Mucosa of stomach (tissue), 1 donor: ENCODE data around the gene CYS1.

Experiments
- H3K27me3 ChIP-seq: one replicate; pipeline ENCODE4 v1.7.0; 2013; ENCODE audit warnings: mild to moderate bottlenecking, low read length; ENCODE audit not compliant: control insufficient read depth, insufficient read depth
- H3K36me3 ChIP-seq: one replicate; pipeline ENCODE4 v1.7.0; 2013; ENCODE audit warnings: low read length; ENCODE audit not compliant: control insufficient read depth, insufficient read depth
- H3K4me1 ChIP-seq: one replicate; pipeline ENCODE4 v1.7.0; 2013; ENCODE audit warnings: mild to moderate bottlenecking, low read length; ENCODE audit not compliant: control insufficient read depth, insufficient read depth
- H3K4me3 ChIP-seq: one replicate; pipeline ENCODE4 v1.7.0; 2013; ENCODE audit warnings: low read length
- H3K9ac ChIP-seq: one replicate; pipeline ENCODE4 v1.7.0; 2013; ENCODE audit warnings: mild to moderate bottlenecking, low read length, moderate library complexity
- H3K9me3 ChIP-seq: one replicate; pipeline ENCODE4 v1.7.0; 2013; ENCODE audit warnings: mild to moderate bottlenecking, low read length, moderate library complexity; ENCODE audit not compliant: control insufficient read depth
- donor health status: Pancreatic carcinoma.

Gene CYS1

DNA sequence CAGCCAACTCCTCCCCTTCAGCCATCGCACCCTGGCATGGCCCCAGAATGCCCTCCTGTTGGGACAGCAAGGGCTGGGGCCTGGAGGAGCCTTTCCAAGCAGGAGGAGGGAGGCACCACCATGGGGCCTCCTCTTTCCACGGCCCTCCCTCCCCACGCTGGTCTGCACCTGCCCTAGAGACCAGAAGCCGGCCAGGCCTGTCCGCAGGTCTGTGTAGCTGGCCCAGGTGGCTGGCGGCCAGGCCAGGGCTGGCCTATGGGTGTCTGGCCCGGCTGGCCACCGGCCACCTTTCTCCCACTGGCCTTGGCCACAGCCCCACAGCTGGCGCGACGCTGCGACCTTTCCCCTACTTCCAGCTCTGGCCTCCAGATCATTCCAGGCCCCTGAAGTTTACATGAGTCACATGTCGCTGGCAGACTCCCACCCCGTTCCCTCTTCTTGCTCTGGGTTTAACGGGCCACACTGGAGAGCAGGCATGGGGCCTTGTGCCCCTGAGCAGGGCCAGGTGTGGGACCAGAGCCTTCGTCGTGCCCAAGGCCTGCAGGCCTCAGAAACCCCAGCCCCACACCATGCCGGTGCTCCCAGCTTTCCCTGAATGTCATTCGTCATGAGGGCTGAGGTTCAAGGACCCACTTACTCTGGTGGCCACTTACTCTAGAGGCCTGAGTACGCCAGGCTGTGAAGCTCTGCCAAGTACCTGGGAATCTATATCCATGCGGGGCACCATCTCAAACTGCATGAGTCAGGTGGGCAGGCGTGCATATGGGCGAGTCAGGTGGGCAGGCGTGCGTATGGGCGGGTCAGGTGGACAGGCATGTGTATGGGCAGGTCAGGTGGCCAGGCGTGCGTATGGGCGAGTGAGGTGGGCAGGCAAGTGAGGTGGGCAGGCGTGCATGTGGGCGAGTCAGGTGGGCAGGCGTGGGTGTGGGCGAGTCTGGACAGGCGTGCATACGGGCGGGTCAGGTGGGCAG lies 70.1 kb downstream of the CYS1 start:
- Histone ChIP-seq H3K4me1 (peaks cover 24% of the 10 kb centered on the region), H3K9ac (no peak overlapping the region), H3K4me3 (no peak overlapping the region), H3K36me3 (no peaks in the 10 kb centered on the region), H3K27me3 (peaks cover 6% of the 10 kb centered on the region), H3K9me3 (no peaks in the 10 kb centered on the region)

DNA sequence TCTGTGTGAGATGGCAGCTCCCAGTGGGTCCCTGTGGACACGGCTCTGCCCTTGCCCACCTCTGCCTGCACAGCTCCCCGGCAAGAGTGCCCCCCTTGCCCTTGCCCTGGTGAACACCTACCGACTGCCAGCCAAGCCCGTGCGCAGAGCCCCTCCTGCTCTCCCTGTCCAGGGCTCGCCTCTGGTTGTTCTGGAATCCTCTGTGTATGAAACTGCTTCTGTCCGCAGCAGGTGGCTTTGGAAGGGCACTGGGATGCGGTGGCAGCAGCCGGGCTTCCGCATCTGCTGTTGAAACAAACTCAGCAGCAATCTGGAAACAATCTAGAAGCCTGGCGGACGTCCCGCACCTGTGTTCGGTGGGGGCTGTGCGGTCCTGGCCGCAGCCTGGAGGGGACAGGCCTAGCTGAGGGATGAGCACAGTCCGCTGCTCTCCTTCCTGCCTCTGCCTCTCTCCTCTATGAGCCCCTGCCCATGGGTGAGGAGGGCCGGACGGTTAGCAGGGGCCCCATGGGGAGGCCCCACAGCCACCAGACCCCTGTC lies 70.9 kb downstream of the CYS1 start:
- peaks cover 24% of the 10 kb centered on the region for H3K4me1 ChIP-seq
- H3K4me3 ChIP-seq, result no peak overlapping the region
- no peaks in the 10 kb centered on the region for H3K9me3 ChIP-seq

DNA sequence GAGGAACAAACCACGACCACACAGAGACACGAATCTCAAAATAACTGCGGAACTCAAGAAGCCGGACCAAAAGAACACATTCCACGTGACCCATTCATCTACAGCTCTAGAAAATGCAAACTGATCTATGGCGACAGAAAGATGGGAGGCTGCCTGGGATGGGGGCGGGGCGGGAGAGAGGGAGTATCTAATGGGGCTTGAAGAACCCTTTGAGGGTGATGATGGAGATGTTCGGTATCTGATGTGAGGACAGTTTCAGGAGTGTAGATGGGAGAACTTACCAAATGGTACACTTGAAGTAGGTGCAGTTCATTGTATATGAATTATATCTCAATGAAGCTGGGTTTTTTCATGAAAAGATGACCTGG lies 71.4 kb downstream of the CYS1 start:
- no peaks in the 10 kb centered on the region for H3K36me3 ChIP-seq
- H3K9ac ChIP-seq, result no peak overlapping the region
- H3K9me3 ChIP-seq, result no peaks in the 10 kb centered on the region
- peaks cover 6% of the 10 kb centered on the region for H3K27me3 ChIP-seq
- peaks cover 24% of the 10 kb centered on the region for H3K4me1 ChIP-seq
- no peak overlapping the region for H3K4me3 ChIP-seq

More for the DNA sequence above, 70.9 kb downstream of the CYS1 start:
- peaks cover 6% of the 10 kb centered on the region for H3K27me3 ChIP-seq
- no peak overlapping the region for H3K9ac ChIP-seq
- H3K36me3 ChIP-seq, result no peaks in the 10 kb centered on the region

DNA sequence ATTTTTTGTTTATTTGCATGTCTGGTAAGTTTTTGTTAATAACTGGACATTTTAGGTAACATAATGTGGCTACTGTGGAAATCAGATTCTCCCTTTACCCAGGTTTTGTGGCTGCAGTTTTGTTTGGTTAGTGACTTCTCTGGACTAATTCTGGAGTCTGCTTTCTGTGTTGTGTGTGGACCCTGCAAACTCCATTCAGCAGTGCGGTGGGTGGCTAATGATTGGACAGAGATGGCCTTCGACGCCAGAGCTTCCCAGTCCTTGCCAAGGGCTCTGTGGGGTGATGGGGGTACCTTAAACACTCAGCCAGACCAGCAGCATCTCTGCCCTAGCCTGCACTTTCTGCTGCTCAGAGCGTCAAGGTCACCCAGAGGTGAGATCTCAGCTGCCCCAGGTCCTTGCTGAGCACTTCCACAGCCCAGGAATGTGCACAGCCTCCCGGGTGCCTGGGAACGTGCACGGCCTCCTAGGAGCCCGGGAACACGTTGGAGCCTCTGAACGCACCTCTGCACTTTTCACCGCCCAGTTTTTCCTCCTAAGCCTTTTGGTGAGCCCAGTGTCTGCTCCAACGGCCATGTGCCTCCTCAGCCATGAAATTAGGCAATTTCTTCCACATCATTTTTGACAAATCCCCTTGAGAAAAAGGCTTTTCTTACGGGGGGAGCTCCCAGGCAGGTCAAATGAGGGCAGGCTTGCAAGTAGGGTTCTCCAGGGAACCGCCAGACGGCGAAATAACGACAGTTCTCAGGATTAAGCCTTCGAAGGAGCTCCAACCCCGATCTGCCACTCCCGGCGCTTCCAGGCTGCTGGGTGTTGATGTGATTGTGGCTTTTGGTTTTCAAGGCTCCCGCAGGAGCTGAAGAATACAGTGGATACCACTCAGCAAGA lies 72.0 kb downstream of the CYS1 start:
- H3K4me3 ChIP-seq, result no peak overlapping the region
- no peaks in the 10 kb centered on the region for H3K9me3 ChIP-seq
- peaks cover 24% of the 10 kb centered on the region for H3K4me1 ChIP-seq
- H3K9ac ChIP-seq, result no peak overlapping the region
- no peaks in the 10 kb centered on the region for H3K36me3 ChIP-seq
- H3K27me3 ChIP-seq, result peaks cover 6% of the 10 kb centered on the region

DNA sequence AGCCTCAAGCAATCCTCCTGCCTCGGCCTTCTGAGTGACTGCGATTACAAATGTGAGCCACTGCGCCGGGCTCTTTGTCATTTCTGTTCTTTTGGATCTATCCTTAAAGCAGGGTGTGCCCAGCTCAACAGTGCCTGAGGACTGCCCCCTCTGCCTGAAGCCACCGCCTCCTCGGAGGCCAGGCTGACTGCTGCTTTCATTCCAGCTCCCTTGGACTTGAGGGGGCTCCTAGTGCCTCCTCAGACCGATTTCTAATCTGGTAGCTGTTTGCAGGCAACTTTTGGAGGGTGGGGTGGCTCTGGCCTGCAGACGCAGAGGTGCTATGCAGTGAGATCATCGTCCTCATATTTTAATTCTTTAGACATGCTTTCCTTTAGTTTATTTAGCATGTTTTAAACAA lies 72.8 kb downstream of the CYS1 start:
- H3K27me3 ChIP-seq, result peaks cover 6% of the 10 kb centered on the region
- peaks cover 24% of the 10 kb centered on the region for H3K4me1 ChIP-seq
- no peak overlapping the region for H3K4me3 ChIP-seq
- no peaks in the 10 kb centered on the region for H3K9me3 ChIP-seq
- no peaks in the 10 kb centered on the region for H3K36me3 ChIP-seq
- H3K9ac ChIP-seq, result no peak overlapping the region
